SK-N-SH treated with all-trans-retinoic acid at 6 μM for 48 hours (cell line): ENCODE results near the gene UQCRC1.

Experiments used
- ATAC-seq: fragments of 200-7000 bp; cut with Tn5 transposase; 3 replicates; pipeline ENCODE4 v1.9.1; 2020; ENCODE audit warnings: mild to moderate bottlenecking, moderate library complexity
- ARNTL ChIP-seq: fragments of 450-650 bp; formaldehyde crosslinking; IDR thresholded peaks from 2 replicates; pipeline ENCODE4 v1.5.0; 2020; ENCODE audit warnings: low read depth, mild to moderate bottlenecking, moderate library complexity, borderline replicate concordance
- BACH2 ChIP-seq: fragments of 250-450 bp; sonication (Bioruptor Pico); IDR thresholded peaks from 2 replicates; pipeline ENCODE4 v1.9.0; 2021; ENCODE audit warnings: mild to moderate bottlenecking, borderline replicate concordance
- CSDC2 ChIP-seq: fragments of 250-450 bp; sonication (Bioruptor Pico); IDR thresholded peaks from 2 replicates; pipeline ENCODE4 v1.5.0; 2020; ENCODE audit warnings: mild to moderate bottlenecking, moderate library complexity
- ESRRG ChIP-seq: fragments of 250-450 bp; sonication (Bioruptor Pico); IDR thresholded peaks from 2 replicates; pipeline ENCODE4 v1.6.1; 2021; ENCODE audit warnings: mild to moderate bottlenecking
- GLIS3 ChIP-seq: fragments of 250-450 bp; sonication (Bioruptor Pico); IDR thresholded peaks from 2 replicates; pipeline ENCODE4 v1.5.0; 2020; ENCODE audit warnings: mild to moderate bottlenecking, moderate library complexity
- ISL1 ChIP-seq: fragments of 250-450 bp; sonication (Bioruptor Pico); IDR thresholded peaks from 2 replicates; pipeline ENCODE4 v2.1.2; 2022; ENCODE audit warnings: mild to moderate bottlenecking, moderate library complexity
- OSR1 ChIP-seq: fragments of 250-450 bp; sonication (Bioruptor Pico); IDR thresholded peaks from 2 replicates; pipeline ENCODE4 v1.8.0; 2022; ENCODE audit warnings: moderate library complexity, mild to moderate bottlenecking, inconsistent platforms
- PPARA ChIP-seq: fragments of 250-450 bp; sonication (Bioruptor Pico); IDR thresholded peaks from 2 replicates; pipeline ENCODE4 v1.5.0; 2020; ENCODE audit warnings: mild to moderate bottlenecking, borderline replicate concordance
- RARB ChIP-seq: fragments of 250-450 bp; sonication (Bioruptor Pico); IDR thresholded peaks from 2 replicates; pipeline ENCODE4 v1.8.0; 2021; ENCODE audit warnings: mild to moderate bottlenecking, moderate library complexity
- SNAI2 ChIP-seq: fragments of 250-450 bp; sonication (Bioruptor Pico); IDR thresholded peaks from 2 replicates; pipeline ENCODE4 v1.5.0; 2020; ENCODE audit warnings: mild to moderate bottlenecking, moderate library complexity
- TCF4 ChIP-seq: fragments of 250-450 bp; sonication (Bioruptor Pico); IDR thresholded peaks from 2 replicates; pipeline ENCODE4 v1.8.0; 2021; ENCODE audit warnings: mild to moderate bottlenecking, moderate library complexity, borderline replicate concordance
- TOX ChIP-seq: fragments of 250-450 bp; sonication (Bioruptor Pico); IDR thresholded peaks from 2 replicates; pipeline ENCODE4 v1.8.0; 2021; ENCODE audit warnings: mild to moderate bottlenecking, moderate library complexity, borderline replicate concordance
- ZC3H10 ChIP-seq: fragments of 250-450 bp; sonication (Bioruptor Pico); IDR thresholded peaks from 2 replicates; pipeline ENCODE4 v1.5.1; 2021; ENCODE audit warnings: mild to moderate bottlenecking, moderate library complexity
- ZFP3 ChIP-seq: fragments of 250-450 bp; sonication (Bioruptor Pico); IDR thresholded peaks from 2 replicates; pipeline ENCODE4 v1.5.0; 2020; ENCODE audit warnings: mild to moderate bottlenecking, moderate library complexity
- ZFP30 ChIP-seq: fragments of 450-650 bp; formaldehyde crosslinking; IDR thresholded peaks from 2 replicates; pipeline ENCODE4 v1.5.0; 2022; ENCODE audit warnings: mild to moderate bottlenecking, moderate library complexity
- ZNF565 ChIP-seq: fragments of 450-650 bp; formaldehyde crosslinking; conservative IDR thresholded peaks from 2 replicates; pipeline ENCODE4 v1.5.0; 2020; ENCODE audit warnings: low read depth, mild to moderate bottlenecking, moderate library complexity
- ZNF70 ChIP-seq: fragments of 450-650 bp; formaldehyde crosslinking; IDR thresholded peaks from 2 replicates; pipeline ENCODE4 v1.5.0; 2020; ENCODE audit warnings: mild to moderate bottlenecking, moderate library complexity
- ZNF8 ChIP-seq: fragments of 450-650 bp; formaldehyde crosslinking; IDR thresholded peaks from 2 replicates; pipeline ENCODE4 v1.5.0; 2020; ENCODE audit warnings: mild to moderate bottlenecking, moderate library complexity
- TF ChIP-seq, protein P1 (sequence below): fragments of 250-450 bp; sonication (Bioruptor Pico); IDR thresholded peaks from 2 replicates; pipeline ENCODE4 v1.5.0; 2020; ENCODE audit warnings: mild to moderate bottlenecking, moderate library complexity
- TF ChIP-seq, protein P2 (sequence below): fragments of 250-450 bp; sonication (Bioruptor Pico); IDR thresholded peaks from 2 replicates; pipeline ENCODE4 v1.5.1; 2020; ENCODE audit warnings: low read depth, mild to moderate bottlenecking, moderate library complexity
- TF ChIP-seq, protein P3 (sequence below): fragments of 250-450 bp; sonication (Bioruptor Pico); IDR thresholded peaks from 2 replicates; pipeline ENCODE4 v1.8.0; 2020; ENCODE audit warnings: mild to moderate bottlenecking, moderate library complexity, borderline replicate concordance
- TF ChIP-seq, protein P4 (sequence below): fragments of 250-450 bp; sonication (Bioruptor Pico); IDR thresholded peaks from 2 replicates; pipeline ENCODE4 v1.8.0; 2021; ENCODE audit warnings: low read depth, mild to moderate bottlenecking, moderate library complexity, borderline replicate concordance

The UQCRC1 gene

DNA sequence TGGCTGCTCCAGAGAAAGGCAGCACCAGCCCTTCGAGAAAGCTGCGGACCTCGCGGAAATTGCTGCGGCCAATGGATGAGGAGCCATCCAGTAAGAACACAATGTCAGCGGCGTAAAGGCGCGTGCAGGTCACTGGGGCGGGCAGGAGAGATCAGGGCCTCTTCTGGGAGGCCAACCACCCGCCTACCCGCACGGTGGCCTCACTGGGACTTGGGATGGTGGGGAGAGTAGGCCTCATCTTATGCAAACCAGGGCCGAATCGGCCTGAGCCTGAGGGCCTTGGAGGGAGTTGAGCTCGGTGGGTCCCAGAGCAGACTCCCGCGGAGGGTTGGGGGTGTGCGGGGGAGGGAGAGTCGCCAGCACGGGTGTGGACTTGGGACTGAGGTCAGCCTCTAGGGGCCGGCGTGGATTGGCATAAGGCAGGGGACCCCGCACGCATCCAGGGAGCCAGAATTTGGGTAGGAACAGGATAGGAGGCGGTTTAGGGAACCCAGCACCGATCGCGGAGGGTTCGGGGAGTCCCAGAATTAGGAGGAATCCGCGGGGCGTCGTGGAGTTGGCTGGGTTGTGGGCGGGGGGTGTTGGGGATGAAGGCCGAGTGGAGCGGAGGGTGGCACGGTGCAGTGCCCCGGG is 14.9 kb downstream of the UQCRC1 start:
- ATAC-seq: no peak
- TF ChIP-seq, protein P1, sequence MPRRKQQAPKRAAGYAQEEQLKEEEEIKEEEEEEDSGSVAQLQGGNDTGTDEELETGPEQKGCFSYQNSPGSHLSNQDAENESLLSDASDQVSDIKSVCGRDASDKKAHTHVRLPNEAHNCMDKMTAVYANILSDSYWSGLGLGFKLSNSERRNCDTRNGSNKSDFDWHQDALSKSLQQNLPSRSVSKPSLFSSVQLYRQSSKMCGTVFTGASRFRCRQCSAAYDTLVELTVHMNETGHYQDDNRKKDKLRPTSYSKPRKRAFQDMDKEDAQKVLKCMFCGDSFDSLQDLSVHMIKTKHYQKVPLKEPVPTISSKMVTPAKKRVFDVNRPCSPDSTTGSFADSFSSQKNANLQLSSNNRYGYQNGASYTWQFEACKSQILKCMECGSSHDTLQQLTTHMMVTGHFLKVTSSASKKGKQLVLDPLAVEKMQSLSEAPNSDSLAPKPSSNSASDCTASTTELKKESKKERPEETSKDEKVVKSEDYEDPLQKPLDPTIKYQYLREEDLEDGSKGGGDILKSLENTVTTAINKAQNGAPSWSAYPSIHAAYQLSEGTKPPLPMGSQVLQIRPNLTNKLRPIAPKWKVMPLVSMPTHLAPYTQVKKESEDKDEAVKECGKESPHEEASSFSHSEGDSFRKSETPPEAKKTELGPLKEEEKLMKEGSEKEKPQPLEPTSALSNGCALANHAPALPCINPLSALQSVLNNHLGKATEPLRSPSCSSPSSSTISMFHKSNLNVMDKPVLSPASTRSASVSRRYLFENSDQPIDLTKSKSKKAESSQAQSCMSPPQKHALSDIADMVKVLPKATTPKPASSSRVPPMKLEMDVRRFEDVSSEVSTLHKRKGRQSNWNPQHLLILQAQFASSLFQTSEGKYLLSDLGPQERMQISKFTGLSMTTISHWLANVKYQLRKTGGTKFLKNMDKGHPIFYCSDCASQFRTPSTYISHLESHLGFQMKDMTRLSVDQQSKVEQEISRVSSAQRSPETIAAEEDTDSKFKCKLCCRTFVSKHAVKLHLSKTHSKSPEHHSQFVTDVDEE (CRISPR knock-in tag): no peak
- TF ChIP-seq ZNF70 (no peak), CSDC2 (CRISPR knock-in tag) (no peak), ZC3H10 (CRISPR knock-in tag) (no peak), TOX (CRISPR knock-in tag) (no peak), OSR1 (no peak)

DNA sequence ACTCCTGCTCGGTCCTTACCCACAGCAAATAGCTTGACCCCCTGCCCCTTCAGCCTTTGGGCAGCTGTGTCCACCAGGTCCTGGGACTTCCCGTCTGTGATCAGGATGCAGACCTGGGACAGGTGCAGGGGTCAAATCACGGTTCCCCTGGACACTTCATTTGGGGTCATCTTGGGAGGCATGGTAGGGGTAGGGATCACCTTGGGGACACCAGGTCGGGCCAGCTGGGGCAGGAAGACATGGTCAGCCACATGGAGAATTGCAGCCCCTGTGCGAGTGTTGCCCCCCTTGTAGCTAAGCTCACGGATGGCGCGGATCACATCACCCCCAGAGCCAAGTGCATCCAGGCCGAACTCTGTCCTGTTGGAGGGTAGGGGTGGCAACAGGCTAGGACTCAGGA is 16.1 kb downstream of the UQCRC1 start:
- ATAC-seq: no peak

DNA sequence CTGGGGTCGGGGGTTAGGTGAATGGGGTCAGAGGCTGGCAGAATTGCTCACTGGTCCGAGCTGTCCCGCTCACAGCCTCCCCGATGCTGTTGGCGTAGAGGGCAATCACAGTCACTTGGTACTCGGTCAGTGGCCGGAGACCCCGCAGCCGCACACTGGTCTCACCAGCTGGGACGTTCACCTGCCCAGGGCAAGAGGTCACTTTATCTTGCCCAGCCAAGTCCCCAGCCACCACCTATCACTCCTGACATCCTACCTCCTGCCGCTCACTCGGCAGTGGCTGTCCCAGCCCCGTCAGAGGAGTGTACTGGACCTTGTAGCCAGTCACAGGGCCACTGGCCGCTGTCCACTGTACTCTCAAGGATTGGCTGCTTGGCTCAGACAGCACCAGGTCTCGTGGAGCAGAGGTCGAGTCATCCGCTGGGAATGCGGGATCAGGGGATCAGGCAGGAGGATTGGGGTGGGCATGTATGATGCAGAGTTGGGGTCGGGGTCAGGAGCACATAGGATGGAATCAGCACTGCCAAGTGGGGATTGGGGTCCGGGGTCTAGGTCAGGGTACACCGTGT is 16.8 kb downstream of the UQCRC1 start:
- ATAC-seq: no peak
- TF ChIP-seq ARNTL (CRISPR knock-in tag) (no peak), SNAI2 (CRISPR knock-in tag) (no peak), ZC3H10 (CRISPR knock-in tag) (no peak), ZNF70 (no peak), ESRRG (no peak), ZNF565 (CRISPR knock-in tag) (no peak), CSDC2 (CRISPR knock-in tag) (no peak), ZNF8 (CRISPR knock-in tag) (no peak), ISL1 (CRISPR knock-in tag) (no peak)
- TF ChIP-seq, protein P1 (CRISPR knock-in tag): no peak

More for the DNA sequence above, 16.1 kb downstream of the UQCRC1 start:
- TF ChIP-seq TCF4 (no peak), ZC3H10 (CRISPR knock-in tag) (no peak), ZNF565 (CRISPR knock-in tag) (no peak), PPARA (CRISPR knock-in tag) (no peak), ZFP30 (CRISPR knock-in tag) (no peak), ZNF8 (CRISPR knock-in tag) (no peak), TOX (CRISPR knock-in tag) (no peak), BACH2 (CRISPR knock-in tag) (no peak), GLIS3 (no peak), OSR1 (no peak), RARB (CRISPR knock-in tag) (no peak), ESRRG (no peak), ZNF70 (no peak), ZFP3 (no peak), ISL1 (CRISPR knock-in tag) (no peak)
- TF ChIP-seq, protein P2, sequence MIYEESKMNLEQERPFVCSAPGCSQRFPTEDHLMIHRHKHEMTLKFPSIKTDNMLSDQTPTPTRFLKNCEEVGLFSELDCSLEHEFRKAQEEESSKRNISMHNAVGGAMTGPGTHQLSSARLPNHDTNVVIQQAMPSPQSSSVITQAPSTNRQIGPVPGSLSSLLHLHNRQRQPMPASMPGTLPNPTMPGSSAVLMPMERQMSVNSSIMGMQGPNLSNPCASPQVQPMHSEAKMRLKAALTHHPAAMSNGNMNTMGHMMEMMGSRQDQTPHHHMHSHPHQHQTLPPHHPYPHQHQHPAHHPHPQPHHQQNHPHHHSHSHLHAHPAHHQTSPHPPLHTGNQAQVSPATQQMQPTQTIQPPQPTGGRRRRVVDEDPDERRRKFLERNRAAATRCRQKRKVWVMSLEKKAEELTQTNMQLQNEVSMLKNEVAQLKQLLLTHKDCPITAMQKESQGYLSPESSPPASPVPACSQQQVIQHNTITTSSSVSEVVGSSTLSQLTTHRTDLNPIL: no peak
- TF ChIP-seq, protein P1 (CRISPR knock-in tag): no peak
- TF ChIP-seq, protein P3, sequence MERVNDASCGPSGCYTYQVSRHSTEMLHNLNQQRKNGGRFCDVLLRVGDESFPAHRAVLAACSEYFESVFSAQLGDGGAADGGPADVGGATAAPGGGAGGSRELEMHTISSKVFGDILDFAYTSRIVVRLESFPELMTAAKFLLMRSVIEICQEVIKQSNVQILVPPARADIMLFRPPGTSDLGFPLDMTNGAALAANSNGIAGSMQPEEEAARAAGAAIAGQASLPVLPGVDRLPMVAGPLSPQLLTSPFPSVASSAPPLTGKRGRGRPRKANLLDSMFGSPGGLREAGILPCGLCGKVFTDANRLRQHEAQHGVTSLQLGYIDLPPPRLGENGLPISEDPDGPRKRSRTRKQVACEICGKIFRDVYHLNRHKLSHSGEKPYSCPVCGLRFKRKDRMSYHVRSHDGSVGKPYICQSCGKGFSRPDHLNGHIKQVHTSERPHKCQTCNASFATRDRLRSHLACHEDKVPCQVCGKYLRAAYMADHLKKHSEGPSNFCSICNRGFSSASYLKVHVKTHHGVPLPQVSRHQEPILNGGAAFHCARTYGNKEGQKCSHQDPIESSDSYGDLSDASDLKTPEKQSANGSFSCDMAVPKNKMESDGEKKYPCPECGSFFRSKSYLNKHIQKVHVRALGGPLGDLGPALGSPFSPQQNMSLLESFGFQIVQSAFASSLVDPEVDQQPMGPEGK: no peak
- TF ChIP-seq, protein P4, sequence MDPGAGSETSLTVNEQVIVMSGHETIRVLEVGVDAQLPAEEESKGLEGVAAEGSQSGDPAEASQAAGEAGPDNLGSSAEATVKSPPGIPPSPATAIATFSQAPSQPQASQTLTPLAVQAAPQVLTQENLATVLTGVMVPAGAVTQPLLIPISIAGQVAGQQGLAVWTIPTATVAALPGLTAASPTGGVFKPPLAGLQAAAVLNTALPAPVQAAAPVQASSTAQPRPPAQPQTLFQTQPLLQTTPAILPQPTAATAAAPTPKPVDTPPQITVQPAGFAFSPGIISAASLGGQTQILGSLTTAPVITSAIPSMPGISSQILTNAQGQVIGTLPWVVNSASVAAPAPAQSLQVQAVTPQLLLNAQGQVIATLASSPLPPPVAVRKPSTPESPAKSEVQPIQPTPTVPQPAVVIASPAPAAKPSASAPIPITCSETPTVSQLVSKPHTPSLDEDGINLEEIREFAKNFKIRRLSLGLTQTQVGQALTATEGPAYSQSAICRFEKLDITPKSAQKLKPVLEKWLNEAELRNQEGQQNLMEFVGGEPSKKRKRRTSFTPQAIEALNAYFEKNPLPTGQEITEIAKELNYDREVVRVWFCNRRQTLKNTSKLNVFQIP: no peak
